ENCODE measurements around the gene TCF19.

GRCh38 chr6:31170600-31170881 lies 12.2 kb downstream of the TCF19 start, which contains the start of gene POU5F1:
- no peak for TF ChIP-seq CTCF (conservative IDR thresholded peaks at IDR 0.05 in 1 of 2, IDR thresholded peaks at IDR 0.05 in 1 of 2; ENCODE audit: low read depth in 1 of 2, low read length in 2 of 2)
- no peak for TF ChIP-seq EZH2 (IDR thresholded peaks at IDR 0.05; ENCODE audit: low read length, missing control alignments)

Measured in fibroblast of lung (primary cell).